IPS DF 19.7 (cell line): ENCODE measurements around the gene ZSWIM4.

Experiments
- DNase-seq: peaks from one replicate; pipeline ENCODE4 v3.0.0-alpha.2; 2013; ENCODE audit warnings: low read depth, low spot score

Gene ZSWIM4

DNA sequence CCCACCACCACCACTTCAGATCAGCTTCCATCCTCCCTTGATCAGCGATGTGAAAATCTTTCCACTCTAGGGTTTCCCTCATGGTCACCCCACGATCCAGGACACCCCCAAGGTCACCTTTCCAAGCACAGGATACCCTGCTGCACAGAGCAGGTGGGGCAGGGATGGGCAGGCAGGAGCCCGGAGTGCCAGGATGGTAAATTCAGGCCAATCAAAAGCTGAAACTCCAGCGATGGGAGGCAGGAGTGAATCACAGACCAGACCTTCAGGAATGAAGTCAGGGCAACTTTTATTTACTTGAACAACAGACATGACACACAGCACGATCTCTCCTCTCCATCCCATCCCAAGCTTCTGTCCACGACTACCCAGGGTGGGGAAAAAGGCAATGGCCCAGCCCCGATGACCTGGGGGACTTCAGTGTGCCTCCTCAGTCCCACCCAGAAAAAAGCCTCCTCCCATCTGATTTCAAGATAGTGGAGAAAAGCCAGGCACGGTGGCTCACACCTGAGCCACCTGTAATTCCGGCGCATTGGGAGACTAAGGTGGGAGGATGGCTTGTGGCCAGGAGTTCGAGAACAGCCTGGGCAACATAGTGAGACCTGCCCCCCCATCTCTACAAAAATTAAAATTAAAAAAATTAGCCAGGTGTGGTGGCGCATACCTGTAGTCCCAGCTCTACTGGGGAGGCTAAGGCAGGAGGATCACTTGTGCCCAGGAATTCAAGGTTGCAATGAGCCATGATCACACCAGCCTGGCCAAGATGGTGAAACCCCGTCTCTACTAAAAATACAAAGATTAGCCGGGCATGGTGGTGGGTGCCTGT, 39.2 kb downstream of the ZSWIM4 start:
- DNase-seq, result no peak

- DNase-seq, result no peak
Measured at GRCh38 chr19:13835791-13836723, 40.8 kb downstream of the ZSWIM4 start.

DNA sequence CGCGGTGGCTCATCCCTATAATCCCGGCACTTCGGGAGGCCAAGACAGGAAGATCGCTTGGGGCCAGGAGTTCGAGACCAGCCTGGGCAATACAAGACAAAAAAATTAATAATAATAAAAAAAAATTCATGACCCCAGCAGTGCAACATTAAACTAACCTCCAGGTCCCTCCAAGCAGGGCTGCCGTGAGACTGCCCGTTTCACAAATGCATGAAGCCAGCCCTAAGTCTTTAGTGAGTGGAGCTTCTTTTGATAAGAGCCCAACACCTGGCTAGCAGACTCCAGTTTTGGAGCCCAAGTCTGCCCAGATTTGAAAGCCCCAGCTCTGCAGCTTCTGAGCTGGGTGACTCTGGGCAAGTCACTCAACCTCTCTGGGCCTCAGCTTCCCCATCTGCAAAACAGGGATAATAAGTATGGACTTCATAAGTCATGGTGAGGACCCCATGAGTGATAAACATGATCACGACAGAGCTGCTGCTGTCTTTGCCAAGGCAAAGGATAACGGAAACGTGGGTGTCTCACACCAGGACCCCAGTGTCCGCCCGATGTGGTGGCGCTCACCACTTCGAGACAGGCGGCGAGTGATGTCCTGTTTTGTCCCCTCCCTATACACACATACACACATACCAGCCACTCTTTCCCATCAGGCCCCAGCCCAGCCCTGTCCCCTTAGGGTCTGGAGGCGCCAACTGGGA, 43.3 kb downstream of the ZSWIM4 start:
- DNase-seq, result no peak

DNA sequence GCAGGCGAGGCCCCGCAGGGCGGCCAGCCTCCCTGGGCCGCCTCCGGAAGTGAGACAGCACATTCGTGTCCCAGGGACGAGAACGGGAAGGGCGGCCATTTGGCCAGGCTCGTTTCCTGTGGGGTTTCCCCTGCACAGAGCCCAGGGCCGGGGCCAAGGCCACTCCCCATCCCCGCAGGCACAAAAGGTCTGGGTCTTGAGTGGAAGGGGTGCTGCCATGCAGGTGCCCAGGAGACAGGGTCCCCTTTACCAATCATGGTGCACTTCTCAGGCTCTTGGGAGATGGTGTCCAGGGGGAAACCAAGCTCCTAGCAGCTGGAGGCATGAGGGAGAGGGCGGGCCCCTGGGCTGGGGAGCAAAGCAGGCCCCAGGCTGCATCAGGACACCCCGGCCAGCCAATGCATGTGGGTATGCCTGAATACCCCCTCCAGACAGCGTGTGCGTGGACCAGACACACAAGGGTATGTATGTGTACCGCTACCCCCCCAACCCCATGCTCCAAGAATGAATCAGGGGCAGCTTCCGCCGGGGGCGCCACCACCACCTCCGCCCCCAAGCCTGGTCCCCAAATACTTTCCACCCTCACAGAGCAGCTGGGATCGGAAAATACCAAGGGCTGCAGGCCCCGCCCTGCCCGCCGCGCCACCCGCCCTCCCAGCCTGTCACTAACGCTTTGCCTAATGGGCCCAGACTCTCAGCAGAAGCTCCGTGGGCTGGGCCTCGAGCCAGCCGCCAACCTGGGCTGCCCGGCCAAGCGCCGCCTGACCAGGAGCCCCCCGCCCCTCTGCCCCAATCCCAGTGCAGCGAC, 44.1 kb downstream of the ZSWIM4 start:
- DNase-seq, result no peak

- no peak for DNase-seq
Measured at GRCh38 chr19:13839938-13840304, 44.7 kb downstream of the ZSWIM4 start.

- DNase-seq, result no peak
Measured at GRCh38 chr19:13840305-13841085, 45.3 kb downstream of the ZSWIM4 start.

- no peak for DNase-seq
Measured at GRCh38 chr19:13841086-13841961, 46.1 kb downstream of the ZSWIM4 start.

DNA sequence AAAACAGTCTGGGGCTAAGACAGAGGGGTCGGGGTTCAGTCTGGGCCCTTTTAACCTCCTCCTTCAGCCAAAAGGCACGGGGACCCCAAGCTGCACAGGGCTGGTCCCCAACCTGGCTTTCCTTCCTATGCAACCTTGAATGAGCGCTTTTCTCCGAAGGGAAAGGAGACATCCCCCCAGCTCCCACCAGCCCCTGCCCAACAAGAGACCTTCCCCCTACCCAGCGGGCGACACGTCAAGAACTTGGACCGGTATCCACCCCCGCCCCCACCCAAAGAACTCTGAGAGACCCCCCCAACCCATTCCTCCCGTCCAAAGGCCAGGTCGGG, 46.7 kb downstream of the ZSWIM4 start:
- DNase-seq, result no peak

GRCh38 chr19:13842291-13843103, 47.3 kb downstream of the ZSWIM4 start:
- DNase-seq, result no peak

GRCh38 chr19:13843104-13843921, 48.1 kb downstream of the ZSWIM4 start:
- no peak for DNase-seq

DNA sequence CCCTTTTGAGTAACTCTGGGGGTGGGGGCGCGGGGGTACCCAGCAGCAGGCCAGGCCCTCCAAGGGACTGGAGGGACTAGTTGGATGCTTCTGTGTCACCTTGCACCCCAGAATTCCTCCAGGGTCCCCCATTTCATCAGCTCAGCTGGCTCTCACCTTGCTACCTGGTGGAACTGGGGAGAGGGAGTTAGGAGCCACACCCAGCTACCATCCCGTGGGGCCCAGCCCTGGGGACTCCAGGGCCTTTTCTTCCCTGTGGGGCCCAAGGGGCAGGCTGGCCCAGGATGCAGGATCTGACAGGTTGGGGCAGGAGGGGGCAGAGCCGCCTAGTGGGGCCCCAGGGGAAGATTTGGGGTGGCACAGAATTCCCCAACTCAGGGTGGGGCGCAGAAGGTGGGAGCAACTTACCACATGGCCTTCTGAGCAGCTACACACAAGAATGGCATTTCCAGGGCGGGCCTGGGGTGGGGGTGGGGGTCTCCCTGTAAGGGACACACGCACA, 48.9 kb downstream of the ZSWIM4 start:
- no peak for DNase-seq

DNA sequence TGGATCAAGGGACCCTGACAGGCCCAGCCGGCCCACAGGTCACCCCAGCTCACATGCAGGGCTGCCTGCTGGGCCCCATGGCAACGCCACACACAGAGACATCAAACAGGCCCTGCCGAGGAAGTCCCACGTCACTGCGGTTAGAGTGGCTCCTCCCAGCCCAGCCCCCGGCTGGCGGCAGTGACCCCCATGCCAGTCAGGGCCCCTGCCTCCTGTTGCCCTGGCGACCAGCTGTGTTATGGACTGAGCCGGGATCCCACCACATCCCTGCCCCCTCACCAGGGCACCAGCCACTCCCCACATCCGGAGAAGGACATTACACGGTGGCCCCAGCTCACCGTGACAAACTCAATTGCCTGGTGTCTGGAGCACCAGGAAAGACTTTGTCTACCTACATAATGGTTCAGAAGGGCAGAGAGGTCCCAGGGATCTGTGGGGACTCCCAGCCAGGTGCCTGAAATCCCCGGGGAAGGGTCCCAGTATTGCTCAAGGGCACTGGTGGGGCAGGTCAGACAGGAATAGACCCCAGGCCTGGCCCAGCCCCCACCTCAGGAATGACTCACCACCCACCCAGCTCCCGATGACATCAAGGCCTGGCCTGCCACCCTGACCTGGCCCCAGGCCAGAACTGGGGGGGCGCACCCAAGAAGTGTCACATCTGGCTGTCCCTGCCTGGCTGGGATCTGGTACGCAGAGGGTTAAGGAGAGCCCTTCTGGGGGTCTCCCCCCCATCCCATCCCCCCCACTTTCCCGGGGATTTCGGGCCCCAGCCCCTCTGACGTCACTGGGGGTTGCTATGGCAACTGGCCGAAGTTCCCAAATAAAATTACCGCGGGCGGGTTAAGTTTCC, 51.5 kb downstream of the ZSWIM4 start:
- DNase-seq, result no peak

- DNase-seq, result no peak
Measured at GRCh38 chr19:13847407-13848339, 52.4 kb downstream of the ZSWIM4 start.

DNA sequence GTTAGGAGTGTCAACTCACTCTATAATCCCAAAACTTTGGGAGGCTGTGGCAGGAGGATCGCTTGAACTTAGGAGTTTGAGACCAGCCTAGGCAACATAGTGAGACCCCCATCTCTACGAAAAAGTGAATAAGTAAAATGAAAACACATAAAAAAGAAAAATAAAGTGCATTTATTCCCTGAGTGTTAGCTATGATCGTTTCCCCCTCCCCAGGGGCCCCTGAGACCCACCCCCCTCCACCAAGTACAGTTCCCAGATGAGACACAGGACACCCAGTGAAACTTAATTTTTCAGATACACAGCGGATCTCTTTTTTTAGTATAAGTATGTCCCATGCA, 53.1 kb downstream of the ZSWIM4 start:
- no peak for DNase-seq

- DNase-seq, result no peak
Measured at GRCh38 chr19:13848798-13849676, 53.8 kb downstream of the ZSWIM4 start.
